WTC11 (cell line): ENCODE results near the gene B3GLCT. TPM values are rescaled to one million over a fixed set of nuclear protein-coding genes. Genes with fewer than 3 reads are reported as not detected.
"Not testable (repeated sequence)": the region's sequence is repeated elsewhere in the genome, so short reads cannot be mapped to it uniquely, and the experiment has no call there.

Experiments
- ATAC-seq: fragments of 200-7000 bp; cut with Tn5 transposase; 2 replicates; pipeline ENCODE4 v1.10.0; 2021; ENCODE audit warnings: mild to moderate bottlenecking, moderate library complexity
- CTCF ChIA-PET: fragments of 300-600 bp; sonication (Branson Sonifier 250); formaldehyde crosslinking; loops from one replicate; lab custom pipeline; 2021; ENCODE audit warnings: antibody characterized with exemption; lab: Charles Lee
- POLR2A ChIA-PET: fragments of 350-600 bp; sonication (Branson Sonifier 250); formaldehyde crosslinking; loops from one replicate; lab custom pipeline; 2021; ENCODE audit warnings: antibody characterized with exemption; lab: Charles Lee
- DNase-seq: peaks from one replicate; pipeline ENCODE4 v3.0.0; 2021; ENCODE audit warnings: low spot score
- H3K27ac Mint-ChIP-seq: 2 replicates; pipeline ENCODE4 v1.8.0; 2021; ENCODE audit warnings: mixed read lengths
- H3K27me3 Mint-ChIP-seq: 2 replicates; pipeline ENCODE4 v1.8.0; 2021; ENCODE audit warnings: low read depth, mild to moderate bottlenecking, moderate library complexity, mixed read lengths
- H3K36me3 Mint-ChIP-seq: 2 replicates; pipeline ENCODE4 v1.8.0; 2021; ENCODE audit warnings: mixed read lengths
- H3K4me1 Mint-ChIP-seq: 2 replicates; pipeline ENCODE4 v1.8.0; 2022; ENCODE audit warnings: mixed read lengths
- H3K4me3 Mint-ChIP-seq: 2 replicates; pipeline ENCODE4 v1.8.0; 2021; ENCODE audit warnings: mild to moderate bottlenecking, moderate library complexity, mixed read lengths
- H3K9me3 Mint-ChIP-seq: 2 replicates; pipeline ENCODE4 v1.8.0; 2021; ENCODE audit warnings: mixed read lengths
- E2F1 ChIP-seq: sonication (generic); formaldehyde crosslinking; IDR thresholded peaks from 2 replicates; pipeline ENCODE4 v1.8.0; 2022; ENCODE audit warnings: mild to moderate bottlenecking, missing genetic modification reagents
- ETV6 ChIP-seq: sonication (generic); formaldehyde crosslinking; IDR thresholded peaks from 2 replicates; pipeline ENCODE4 v1.8.1; 2022; ENCODE audit warnings: mild to moderate bottlenecking, missing genetic modification reagents
- GABPB1 ChIP-seq: sonication (generic); formaldehyde crosslinking; IDR thresholded peaks from 2 replicates; pipeline ENCODE4 v1.8.1; 2023; ENCODE audit warnings: mild to moderate bottlenecking, missing genetic modification reagents
- NFYB ChIP-seq: sonication (generic); formaldehyde crosslinking; conservative IDR thresholded peaks from 2 replicates; pipeline ENCODE4 v1.8.0; 2022; ENCODE audit warnings: low read depth, missing genetic modification reagents
- PRDM15 ChIP-seq: sonication (generic); formaldehyde crosslinking; IDR thresholded peaks from 2 replicates; pipeline ENCODE4 v1.8.0; 2022; ENCODE audit warnings: missing genetic modification reagents
- STAT6 ChIP-seq: sonication (generic); formaldehyde crosslinking; conservative IDR thresholded peaks from 2 replicates; pipeline ENCODE4 v1.8.1; 2023; ENCODE audit warnings: mild to moderate bottlenecking, low read depth, missing genetic modification reagents, moderate library complexity
- ZNF416 ChIP-seq: fragments of 250-450 bp; sonication (Bioruptor Pico); IDR thresholded peaks from 2 replicates; pipeline ENCODE4 v1.9.0; 2021; ENCODE audit warnings: mild to moderate bottlenecking, inconsistent platforms
- total RNA-seq: library from RNA; stranded (reverse); gene quantifications from 3 replicates; pipeline ENCODE4 v1.2.3, GENCODE V29; 2021
- TF ChIP-seq, protein P1 (sequence below): sonication (generic); formaldehyde crosslinking; IDR thresholded peaks from 2 replicates; pipeline ENCODE4 v1.8.1; 2022; ENCODE audit warnings: missing genetic modification reagents, borderline replicate concordance
- TF ChIP-seq, protein P2 (sequence below): fragments of 200-600 bp; IDR thresholded peaks from 2 replicates; pipeline ENCODE4 v1.8.0; 2022; ENCODE audit warnings: antibody characterized with exemption

Gene B3GLCT
- total RNA-seq, 1 experiment from 2014 or later = 2.4 TPM

GRCh38 chr13:31175847-31176532 is 23.8 kb upstream of the B3GLCT start:
- Mint-ChIP-seq H3K27me3 (peaks cover 3% of the 10 kb centered on the region; the same call in 1 of the 2 replicates), H3K4me3 (no peak overlapping the region), H3K36me3 (peaks cover 8% of the 10 kb centered on the region), H3K27ac (no peak overlapping the region), H3K9me3 (peaks cover 22% of the 10 kb centered on the region), H3K4me1 (peaks cover 19% of the 10 kb centered on the region)
- TF ChIP-seq, protein P1, sequence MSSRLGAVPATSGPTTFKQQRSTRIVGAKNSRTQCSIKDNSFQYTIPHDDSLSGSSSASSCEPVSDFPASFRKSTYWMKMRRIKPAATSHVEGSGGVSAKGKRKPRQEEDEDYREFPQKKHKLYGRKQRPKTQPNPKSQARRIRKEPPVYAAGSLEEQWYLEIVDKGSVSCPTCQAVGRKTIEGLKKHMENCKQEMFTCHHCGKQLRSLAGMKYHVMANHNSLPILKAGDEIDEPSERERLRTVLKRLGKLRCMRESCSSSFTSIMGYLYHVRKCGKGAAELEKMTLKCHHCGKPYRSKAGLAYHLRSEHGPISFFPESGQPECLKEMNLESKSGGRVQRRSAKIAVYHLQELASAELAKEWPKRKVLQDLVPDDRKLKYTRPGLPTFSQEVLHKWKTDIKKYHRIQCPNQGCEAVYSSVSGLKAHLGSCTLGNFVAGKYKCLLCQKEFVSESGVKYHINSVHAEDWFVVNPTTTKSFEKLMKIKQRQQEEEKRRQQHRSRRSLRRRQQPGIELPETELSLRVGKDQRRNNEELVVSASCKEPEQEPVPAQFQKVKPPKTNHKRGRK (CRISPR knock-in tag) = no peak
- TF ChIP-seq GABPB1 (no peak), ZNF416 (CRISPR knock-in tag) (no peak), E2F1 (no peak), PRDM15 (CRISPR knock-in tag) (no peak), STAT6 (CRISPR knock-in tag) (no peak), ETV6 (no peak)
- TF ChIP-seq, protein P2, sequence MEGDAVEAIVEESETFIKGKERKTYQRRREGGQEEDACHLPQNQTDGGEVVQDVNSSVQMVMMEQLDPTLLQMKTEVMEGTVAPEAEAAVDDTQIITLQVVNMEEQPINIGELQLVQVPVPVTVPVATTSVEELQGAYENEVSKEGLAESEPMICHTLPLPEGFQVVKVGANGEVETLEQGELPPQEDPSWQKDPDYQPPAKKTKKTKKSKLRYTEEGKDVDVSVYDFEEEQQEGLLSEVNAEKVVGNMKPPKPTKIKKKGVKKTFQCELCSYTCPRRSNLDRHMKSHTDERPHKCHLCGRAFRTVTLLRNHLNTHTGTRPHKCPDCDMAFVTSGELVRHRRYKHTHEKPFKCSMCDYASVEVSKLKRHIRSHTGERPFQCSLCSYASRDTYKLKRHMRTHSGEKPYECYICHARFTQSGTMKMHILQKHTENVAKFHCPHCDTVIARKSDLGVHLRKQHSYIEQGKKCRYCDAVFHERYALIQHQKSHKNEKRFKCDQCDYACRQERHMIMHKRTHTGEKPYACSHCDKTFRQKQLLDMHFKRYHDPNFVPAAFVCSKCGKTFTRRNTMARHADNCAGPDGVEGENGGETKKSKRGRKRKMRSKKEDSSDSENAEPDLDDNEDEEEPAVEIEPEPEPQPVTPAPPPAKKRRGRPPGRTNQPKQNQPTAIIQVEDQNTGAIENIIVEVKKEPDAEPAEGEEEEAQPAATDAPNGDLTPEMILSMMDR = no peak
- ChIA-PET POLR2A (no interaction called here), CTCF (interaction anchor here (0.6 kb wide), 1 partner anchor 1819 kb away, joined by 3 read pairs; no protein-coding TSS in a partner anchor)
- no peak for ATAC-seq
- no peak for DNase-seq

- ATAC-seq, CTCF ChIA-PET, DNase-seq, H3K27ac Mint-ChIP-seq, H3K4me3 Mint-ChIP-seq, H3K36me3 Mint-ChIP-seq: not testable (repeated sequence)
- Mint-ChIP-seq H3K9me3 (peaks cover 28% of the 10 kb centered on the region), H3K4me1 (peaks cover 17% of the 10 kb centered on the region)
- TF ChIP-seq NFYB = peak; percentile 22; the same call in 1 of the 2 replicates
- TF ChIP-seq, all 79 proteins: peak for 1; not testable (repeated sequence) for 78
- POLR2A ChIA-PET, H3K27me3 Mint-ChIP-seq: not testable (repeated sequence)
These were observed 21.8 kb upstream of the B3GLCT start for GRCh38 chr13:31177813-31178495.
